Measurements from ENCODE around the gene MACROD2.

The MACROD2 gene

DNA sequence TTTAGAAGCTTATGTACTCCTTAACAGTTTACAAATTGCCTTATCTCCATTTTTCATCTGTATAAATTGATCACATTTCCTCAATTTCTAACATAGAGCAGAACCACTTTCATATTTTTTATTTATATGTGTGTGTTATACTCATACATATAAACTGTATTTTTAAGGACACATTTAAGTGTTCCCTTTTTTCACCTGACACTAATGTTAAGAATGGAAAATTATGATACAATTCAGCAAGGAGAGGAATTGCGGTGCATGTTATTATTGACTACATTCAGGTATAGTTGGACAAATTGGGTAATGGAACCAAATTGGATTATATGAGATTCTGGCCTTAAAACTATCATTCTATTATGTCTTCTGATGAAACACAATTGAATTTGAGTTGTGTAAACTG lies 821.2 kb downstream of the MACROD2 start:
- no peak overlapping the region for H3K27ac ChIP-seq
- no peak for TF ChIP-seq CTCF (conservative IDR thresholded peaks at IDR 0.05; ENCODE audit: low read depth)
- POLR2A ChIA-PET (ENCODE audit: low non-redundant PET): no interaction called here
- no peak for DNase-seq (ENCODE audit: low spot score)
- CTCF ChIA-PET: no interaction called here

GRCh38 chr20:14817101-14817500 lies 821.8 kb downstream of the MACROD2 start:
- ChIA-PET CTCF (no interaction called here), POLR2A (ENCODE audit: low non-redundant PET) (no interaction called here)
- no peak for DNase-seq (ENCODE audit: low spot score)
- no peak overlapping the region for H3K27ac ChIP-seq
- TF ChIP-seq CTCF (conservative IDR thresholded peaks at IDR 0.05; ENCODE audit: low read depth): no peak

DNA sequence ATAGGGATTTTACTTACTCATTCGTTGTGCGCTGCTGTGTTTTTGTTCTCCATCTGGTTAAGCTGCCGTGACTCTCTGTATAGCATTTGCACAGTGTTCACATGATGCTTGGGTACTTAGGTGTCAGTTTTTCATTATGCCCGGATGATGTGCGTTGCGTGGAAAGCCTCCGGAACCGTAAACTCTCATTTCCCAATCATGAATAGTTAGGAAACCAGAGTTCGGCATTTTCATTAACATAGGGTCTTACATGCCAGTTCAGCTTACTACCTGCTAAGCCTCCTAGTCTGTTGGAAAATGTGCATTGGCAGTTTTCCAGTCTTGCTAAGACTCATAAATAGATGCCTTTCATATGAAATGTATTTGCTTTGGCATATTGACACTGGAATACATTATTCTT lies 825.5 kb downstream of the MACROD2 start:
- ChIA-PET CTCF (no interaction called here), POLR2A (ENCODE audit: low non-redundant PET) (no interaction called here)
- TF ChIP-seq CTCF (conservative IDR thresholded peaks at IDR 0.05; ENCODE audit: low read depth): no peak
- no peak overlapping the region for H3K27ac ChIP-seq
- DNase-seq (ENCODE audit: low spot score): no peak

- no peak for DNase-seq (ENCODE audit: low spot score)
- POLR2A ChIA-PET (ENCODE audit: low non-redundant PET): no interaction called here
- no peak overlapping the region for H3K27ac ChIP-seq
- no peak for TF ChIP-seq CTCF (conservative IDR thresholded peaks at IDR 0.05; ENCODE audit: low read depth)
- CTCF ChIA-PET: no interaction called here
These were observed 825.9 kb downstream of the MACROD2 start for GRCh38 chr20:14821251-14821650.

DNA sequence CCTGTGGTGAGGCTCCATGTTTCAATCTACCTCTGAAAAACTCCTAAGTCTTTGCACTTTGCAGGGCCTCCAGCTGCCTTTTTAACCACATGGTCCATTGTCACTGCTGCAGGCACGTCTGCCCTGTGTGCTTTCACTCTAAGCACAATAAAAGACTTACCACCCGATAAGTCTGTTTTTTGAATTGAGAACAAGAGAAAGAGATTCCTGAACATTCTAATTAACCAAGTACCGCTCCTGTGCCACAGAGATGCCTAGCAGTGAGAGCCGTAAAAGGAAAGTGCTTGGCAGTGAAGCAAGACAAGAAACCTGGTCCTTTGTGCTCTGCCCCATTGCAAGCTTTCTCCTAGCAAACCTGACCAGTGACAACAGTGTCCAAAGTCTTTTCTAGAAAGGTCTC lies 829.7 kb downstream of the MACROD2 start:
- POLR2A ChIA-PET (ENCODE audit: low non-redundant PET): no interaction called here
- H3K27ac ChIP-seq: no peak overlapping the region
- CTCF ChIA-PET: no interaction called here
- no peak for TF ChIP-seq CTCF (conservative IDR thresholded peaks at IDR 0.05; ENCODE audit: low read depth)
- DNase-seq (ENCODE audit: low spot score): no peak

DNA sequence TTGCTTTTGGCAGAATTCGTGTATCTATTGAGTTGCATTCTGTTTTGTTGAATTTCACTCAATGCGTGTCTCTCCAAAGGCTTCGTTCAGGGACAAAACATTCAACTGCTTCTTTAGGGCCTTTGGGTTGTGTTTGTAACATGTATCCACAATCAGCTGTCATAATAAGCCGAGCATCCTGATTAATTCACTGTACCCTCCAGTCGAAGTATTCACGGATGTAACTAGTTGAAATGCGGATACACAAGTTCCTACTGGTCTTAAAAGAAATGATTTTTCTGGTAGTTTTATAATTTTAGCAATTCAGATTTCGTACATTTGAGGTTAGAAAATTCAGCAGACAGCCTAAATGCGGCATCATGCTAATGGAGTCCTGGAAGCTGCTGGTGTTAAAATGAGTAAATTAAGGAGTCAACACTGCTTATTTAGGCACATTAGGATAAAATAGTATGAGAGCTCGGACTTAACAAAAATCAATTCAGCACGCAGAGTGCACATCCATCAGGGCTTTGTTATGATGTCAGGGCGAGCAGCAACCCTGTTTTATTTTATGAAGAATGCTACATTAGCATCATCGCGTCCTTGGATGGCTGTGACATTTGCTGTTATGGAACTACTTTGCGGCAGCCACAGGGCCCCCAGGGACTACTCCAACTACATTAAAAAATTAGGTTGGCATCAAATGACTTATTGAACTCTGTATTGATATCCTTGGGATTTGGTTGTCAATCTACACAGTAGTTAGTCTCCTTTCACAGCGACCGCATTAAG lies 831.4 kb downstream of the MACROD2 start:
- DNase-seq (ENCODE audit: low spot score): no peak
- ChIA-PET POLR2A (ENCODE audit: low non-redundant PET) (no interaction called here), CTCF (no interaction called here)
- TF ChIP-seq CTCF (conservative IDR thresholded peaks at IDR 0.05; ENCODE audit: low read depth): no peak
- H3K27ac ChIP-seq: no peak overlapping the region
